Sigmoid colon (tissue), 7 donors: ENCODE results near the gene PDLIM1. TPM values are rescaled to one million over a fixed set of nuclear protein-coding genes. Genes with fewer than 3 reads are reported as not detected.

Experiments
- DNase-seq: peaks from one replicate; pipeline ENCODE4 v3.0.0-alpha.2; 2019
- H3K27ac ChIP-seq, 4 donors: fragments of 200-600 bp; sonication (generic); one replicate each; pipeline ENCODE4 v1.5.1; 2016 to 2019; ENCODE audit warnings: mild to moderate bottlenecking in 1 of 4
- H3K27me3 ChIP-seq, 3 donors: fragments of 200-600 bp; sonication (generic); one replicate each; pipeline ENCODE4 v1.5.1; 2019; ENCODE audit warnings: mild to moderate bottlenecking in 1 of 3
- H3K36me3 ChIP-seq, 4 donors: fragments of 200-600 bp; sonication (generic); one replicate each; pipeline ENCODE4 v1.5.1; 2016 to 2019
- H3K4me1 ChIP-seq, 4 donors: fragments of 200-600 bp; sonication (generic); one replicate each; pipeline ENCODE4 v1.5.1; 2017 to 2019
- H3K4me3 ChIP-seq, 4 donors: fragments of 200-600 bp; sonication (generic); one replicate each; pipeline ENCODE4 v1.5.1; 2017 to 2019; ENCODE audit warnings: mild to moderate bottlenecking in 2 of 4, moderate library complexity in 1 of 4
- H3K9me3 ChIP-seq, 4 donors: fragments of 200-600 bp in 3 of 4; sonication (generic) in 3 of 4; one replicate each; pipeline versions ENCODE4 v1.5.1 to v1.6.1; 2013 to 2019
- CTCF ChIP-seq, 4 experiments: fragments of 450-650 bp in 3 of 4; fragments of 200-600 bp in 1 of 4; IDR thresholded peaks; one replicate each; pipeline ENCODE4 v1.5.1; 2016 to 2019; ENCODE audit warnings: antibody characterized with exemption in 4 of 4, mild to moderate bottlenecking in 3 of 4, moderate library complexity in 2 of 4
- EP300 ChIP-seq, 4 donors: sonication (generic); formaldehyde crosslinking; IDR thresholded peaks; one replicate each; pipeline ENCODE4 v1.6.1; 2017; ENCODE audit warnings: antibody characterized with exemption in 4 of 4
- POLR2A ChIP-seq, 2 donors: fragments of 450-650 bp; IDR thresholded peaks; one replicate each; pipeline ENCODE4 v1.6.1; 2016; ENCODE audit warnings: antibody characterized with exemption in 2 of 2, mild to moderate bottlenecking in 2 of 2, moderate library complexity in 2 of 2
- POLR2AphosphoS5 ChIP-seq, 4 donors: sonication (generic); formaldehyde crosslinking; IDR thresholded peaks; one replicate each; pipeline ENCODE4 v1.6.1; 2017; ENCODE audit warnings: antibody characterized with exemption in 4 of 4
- WGBS, 2 donors: extraction: QIAGEN DNeasy Blood & Tissue Kit; methylation state at CpG; one replicate each; pipeline ENCODE4 v1.1.7; 2013; 5-methylcytosine and 5-hydroxymethylcytosine counted together
- intact Hi-C: fragments of 100-400 bp; cut with DNase I; formaldehyde crosslinking; loops from one replicate; pipeline ENCODE4 v1.15.1; 2023
- polyA plus RNA-seq, 3 donors: library from polyadenylated mRNA; stranded (reverse); fragments of 200-250 nt; gene quantifications; one replicate each; pipeline ENCODE4 v1.2.3, GENCODE V29; 2013
- total RNA-seq, 4 donors: library from RNA; depleted of rRNA; stranded (reverse); fragments of >200 nt; gene quantifications; one replicate each; pipeline ENCODE4 v1.1.0, GENCODE V29; 2016
- donor health status: healthy with polysubstance abuse.
- donor health status: Bipolar disorder and iron deficiency.
- donor health status: healthy.

Gene PDLIM1
- total and polyA plus RNA-seq, 7 donors = 27.8 to 488 (median 75.3) TPM

- peaks cover 40 to 100% (median 75%) of the 10 kb centered on the region in 4 donors for H3K36me3 ChIP-seq
- DNase-seq = no peak
- WGBS, 2 donors = 94% methylated on average over 19 of the region's 19 CpGs
- no peak overlapping the region for H3K4me3 ChIP-seq
- no peaks in the 10 kb centered on the region for H3K27me3 ChIP-seq
- peaks cover 0 to 77% (median 52%) of the 10 kb centered on the region in 4 donors for H3K4me1 ChIP-seq
- intact Hi-C loops = no loop called here
- no peaks in the 10 kb centered on the region for H3K9me3 ChIP-seq
- TF ChIP-seq EP300 (IDR thresholded peaks at IDR 0.05) (no peak), POLR2A (IDR thresholded peaks at IDR 0.05) (no peak), POLR2AphosphoS5 (IDR thresholded peaks at IDR 0.05) (peak in 3 of 4 donors; percentile 1 to 38 (median 34))
- H3K27ac ChIP-seq = peak overlapping the region; percentile 77 to 90 (median 87)
Observed at GRCh38 chr10:95335933-95336699, 45.3 kb upstream of the PDLIM1 start.

GRCh38 chr10:95334805-95335144, 44.0 kb upstream of the PDLIM1 start:
- Histone ChIP-seq H3K36me3 (peaks cover 36 to 100% (median 69%) of the 10 kb centered on the region in 4 donors), H3K4me1 (peaks cover 0 to 76% (median 56%) of the 10 kb centered on the region in 4 donors), H3K27me3 (no peaks in the 10 kb centered on the region), H3K27ac (peak overlapping the region; percentile 77 to 90 (median 87)), H3K9me3 (no peaks in the 10 kb centered on the region), H3K4me3 (no peak overlapping the region)
- intact Hi-C loops = no loop called here
- TF ChIP-seq POLR2A (IDR thresholded peaks at IDR 0.05) = no peak
- peak in 1 of 4 donors; percentile 47 for TF ChIP-seq POLR2AphosphoS5 (IDR thresholded peaks at IDR 0.05)
- no peak for DNase-seq
- 78 to 82% methylated on average over 3 of the region's 3 CpGs for WGBS, 2 donors

- intact Hi-C loops = no loop called here
- no peak for TF ChIP-seq CTCF (IDR thresholded peaks at IDR 0.05)
- TF ChIP-seq POLR2AphosphoS5 (IDR thresholded peaks at IDR 0.05) = peak; percentile 14 to 82 (median 50)
- TF ChIP-seq POLR2A (IDR thresholded peaks at IDR 0.05) = no peak
- peak in 2 of 4 donors; percentile 64 to 80 for TF ChIP-seq EP300 (IDR thresholded peaks at IDR 0.05)
- Histone ChIP-seq H3K9me3 (no peaks in the 10 kb centered on the region), H3K27me3 (no peaks in the 10 kb centered on the region), H3K4me1 (peaks cover 0 to 70% (median 62%) of the 10 kb centered on the region in 4 donors), H3K4me3 (no peak overlapping the region), H3K36me3 (peaks cover 33 to 100% (median 68%) of the 10 kb centered on the region in 4 donors), H3K27ac (peak overlapping the region; percentile 77 to 90 (median 87))
- peak; percentile 88 for DNase-seq
- 71 to 74% methylated on average over 12 of the region's 12 CpGs for WGBS, 2 donors
Observed at GRCh38 chr10:95333997-95334804, 43.4 kb upstream of the PDLIM1 start.

GRCh38 chr10:95332666-95333249, 42.0 kb upstream of the PDLIM1 start:
- intact Hi-C loops = no loop called here
- no peak for DNase-seq
- Histone ChIP-seq H3K9me3 (no peaks in the 10 kb centered on the region), H3K36me3 (peaks cover 22 to 100% (median 61%) of the 10 kb centered on the region in 4 donors), H3K4me3 (no peak overlapping the region), H3K27me3 (no peaks in the 10 kb centered on the region), H3K27ac (peak overlapping the region in 3 of 4 donors; percentile 85 to 90 (median 89)), H3K4me1 (peaks cover 0 to 67% (median 61%) of the 10 kb centered on the region in 4 donors)
- TF ChIP-seq CTCF (IDR thresholded peaks at IDR 0.05) (no peak), EP300 (IDR thresholded peaks at IDR 0.05) (no peak), POLR2AphosphoS5 (IDR thresholded peaks at IDR 0.05) (no peak), POLR2A (IDR thresholded peaks at IDR 0.05) (no peak)
- WGBS, 2 donors = 94 to 97% methylated on average over 4 of the region's 4 CpGs

- TF ChIP-seq POLR2AphosphoS5 (IDR thresholded peaks at IDR 0.05) = no peak
- TF ChIP-seq CTCF (IDR thresholded peaks at IDR 0.05) = no peak
- no peak for TF ChIP-seq EP300 (IDR thresholded peaks at IDR 0.05)
- no peak for TF ChIP-seq POLR2A (IDR thresholded peaks at IDR 0.05)
- DNase-seq = no peak
- intact Hi-C loops = no loop called here
- peak overlapping the region in 3 of 4 donors; percentile 43 to 90 (median 85) for H3K27ac ChIP-seq
- H3K36me3 ChIP-seq = peaks cover 11 to 100% (median 58%) of the 10 kb centered on the region in 4 donors
- H3K4me3 ChIP-seq = no peak overlapping the region
- H3K9me3 ChIP-seq = no peaks in the 10 kb centered on the region
- 91% methylated on average over 3 of the region's 3 CpGs for WGBS, 2 donors
- no peaks in the 10 kb centered on the region for H3K27me3 ChIP-seq
- peaks cover 0 to 63% (median 54%) of the 10 kb centered on the region in 4 donors for H3K4me1 ChIP-seq
Observed at GRCh38 chr10:95331596-95332130, 40.9 kb upstream of the PDLIM1 start.
